SH-SY5Y (cell line): ENCODE measurements around the gene TMEM272.

Experiments used
- GATA2 ChIP-seq: IDR thresholded peaks from 2 replicates; pipeline ENCODE4 v1.6.1; 2011; ENCODE audit warnings: mild to moderate bottlenecking, low read depth, low read length
- GATA3 ChIP-seq: IDR thresholded peaks from 2 replicates; pipeline ENCODE4 v1.6.1; 2011; ENCODE audit warnings: low read depth, mild to moderate bottlenecking, low read length, moderate library complexity

Gene TMEM272

DNA sequence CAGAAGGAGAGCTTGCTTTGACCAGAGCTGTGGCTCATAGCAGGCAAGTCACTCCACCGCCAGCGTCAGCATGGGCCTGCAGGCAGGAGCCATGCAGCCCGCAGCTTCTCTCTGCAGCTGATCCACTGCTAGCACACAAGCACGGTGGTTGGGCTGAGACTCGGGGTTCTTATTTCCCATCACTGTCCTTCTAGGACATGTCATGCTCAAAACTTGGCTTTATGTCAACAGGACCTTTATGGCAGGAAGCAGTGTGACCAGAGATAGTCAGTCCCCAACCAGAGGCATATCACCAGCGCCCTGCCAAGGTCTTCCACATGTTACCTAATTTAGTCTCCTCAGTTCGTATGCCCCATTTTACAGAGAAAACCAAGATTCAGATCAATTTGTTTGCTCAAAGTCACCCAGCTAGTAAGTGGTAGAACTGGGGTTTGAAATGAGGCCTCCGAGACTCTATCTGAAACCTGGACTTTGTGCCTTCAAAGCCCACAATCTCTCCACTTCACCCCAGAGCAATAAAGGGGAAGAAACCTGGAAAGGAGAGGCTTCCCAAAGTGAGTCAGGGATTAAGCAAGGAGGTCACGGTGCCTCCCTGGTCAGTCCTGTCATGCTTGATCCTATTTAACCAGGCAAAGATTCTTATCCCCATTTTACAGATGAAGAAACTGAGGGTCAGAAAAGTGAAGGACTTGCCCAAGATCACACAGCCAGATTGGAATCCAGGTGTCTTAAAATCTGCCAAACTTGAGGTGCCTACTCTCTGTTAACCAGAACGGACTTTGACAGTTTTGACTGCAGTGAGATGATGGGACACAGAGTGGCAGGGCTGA lies 5.1 kb downstream of the TMEM272 start:
- TF ChIP-seq GATA3 (no peak), GATA2 (no peak)

DNA sequence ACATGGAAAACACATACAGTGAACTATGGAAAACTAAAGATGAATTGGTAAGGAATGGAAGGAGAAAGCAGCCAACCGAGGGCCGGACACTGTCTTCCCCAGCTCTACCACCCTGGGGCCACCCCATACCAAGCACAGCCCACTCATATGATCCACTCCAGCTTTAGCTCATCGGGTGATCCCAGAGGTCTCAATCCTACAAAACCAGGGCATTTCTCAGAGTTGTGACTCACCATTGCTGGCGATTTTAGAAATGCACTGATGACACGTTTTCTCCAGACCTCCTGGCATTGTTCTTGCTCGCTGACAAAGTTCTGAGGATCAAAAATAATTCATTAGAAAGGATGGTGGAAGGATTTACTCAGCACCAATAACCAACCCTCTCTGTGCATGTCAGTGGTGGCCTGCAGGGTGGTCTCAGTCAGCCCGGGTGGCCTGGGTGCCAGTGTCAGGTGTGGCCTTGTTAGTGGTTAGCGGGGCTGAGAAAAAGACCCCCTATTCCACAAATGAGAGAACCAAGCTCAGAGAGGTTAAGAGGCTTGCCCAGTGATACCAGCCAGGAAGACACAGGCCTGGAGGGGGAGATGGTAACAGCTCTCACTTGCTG lies 6.6 kb downstream of the TMEM272 start:
- TF ChIP-seq GATA3 (no peak), GATA2 (no peak)

DNA sequence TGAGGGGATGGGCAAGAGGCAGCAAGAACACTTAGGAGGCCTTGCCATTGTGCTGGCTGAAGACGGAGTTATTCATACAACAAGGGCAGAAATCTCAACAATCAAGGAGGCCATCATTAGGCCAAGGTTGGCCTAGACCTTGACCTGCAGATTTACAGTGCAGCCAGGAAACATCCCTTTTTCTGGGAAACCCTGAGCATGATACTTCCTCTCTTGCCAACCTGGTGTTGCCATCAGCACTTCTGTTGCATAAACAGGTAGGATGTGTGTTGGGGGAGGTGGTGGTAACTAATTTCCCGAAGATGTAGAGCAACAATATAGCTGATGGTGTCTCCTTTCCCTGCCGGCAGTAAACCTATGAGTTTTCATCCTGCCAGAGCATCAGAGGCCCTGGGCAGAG lies 8.0 kb downstream of the TMEM272 start:
- no peak for TF ChIP-seq GATA2

DNA sequence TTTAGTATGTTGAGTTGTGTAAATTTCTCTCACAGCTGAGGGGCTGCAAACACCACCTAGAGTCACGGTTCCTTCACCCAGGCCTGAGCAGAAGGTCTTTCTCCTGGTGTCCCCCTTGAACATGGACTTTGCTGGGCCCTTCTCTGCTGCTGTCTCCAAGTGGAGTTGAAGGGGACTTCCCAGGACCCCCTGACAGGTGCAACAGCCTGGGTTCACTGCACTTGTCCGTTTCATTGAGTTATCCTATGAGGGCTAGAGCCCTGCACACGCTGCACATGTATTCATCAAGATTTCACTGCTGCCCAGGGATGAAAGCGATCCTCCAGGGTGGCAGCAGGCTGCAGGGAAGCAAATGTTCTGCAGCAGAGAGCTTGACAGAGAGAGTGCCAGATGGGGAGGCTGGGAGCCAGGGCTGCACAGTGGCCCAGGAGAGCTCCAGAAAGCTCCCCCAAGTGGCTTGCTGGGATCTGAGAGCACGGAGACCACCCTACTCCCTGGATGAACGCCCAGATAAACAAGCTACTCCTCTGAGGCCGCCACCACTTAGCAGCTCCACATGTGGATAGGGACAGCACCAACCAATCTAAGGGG lies 10.3 kb downstream of the TMEM272 start:
- TF ChIP-seq GATA2: no peak
- no peak for TF ChIP-seq GATA3

DNA sequence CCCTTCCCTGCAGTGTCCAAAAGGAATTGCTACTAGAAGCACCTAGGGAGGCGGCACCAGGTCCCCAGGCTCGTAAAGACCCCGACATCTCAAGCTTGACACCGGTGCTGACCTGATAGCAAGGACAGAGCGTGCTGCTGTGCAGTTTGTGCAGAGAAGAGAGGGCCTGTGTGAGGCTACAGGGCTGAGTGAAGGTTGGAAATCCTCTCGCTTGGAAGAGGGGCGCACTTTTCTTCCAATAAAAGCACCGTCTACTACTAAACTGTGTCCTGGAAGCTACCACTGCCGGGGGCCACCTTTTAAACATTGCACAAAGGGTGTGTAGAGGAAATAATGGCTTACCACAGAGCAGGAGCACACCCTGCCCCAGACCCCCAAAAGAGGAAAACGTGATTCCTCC lies 11.0 kb downstream of the TMEM272 start:
- no peak for TF ChIP-seq GATA3
- TF ChIP-seq GATA2: no peak

DNA sequence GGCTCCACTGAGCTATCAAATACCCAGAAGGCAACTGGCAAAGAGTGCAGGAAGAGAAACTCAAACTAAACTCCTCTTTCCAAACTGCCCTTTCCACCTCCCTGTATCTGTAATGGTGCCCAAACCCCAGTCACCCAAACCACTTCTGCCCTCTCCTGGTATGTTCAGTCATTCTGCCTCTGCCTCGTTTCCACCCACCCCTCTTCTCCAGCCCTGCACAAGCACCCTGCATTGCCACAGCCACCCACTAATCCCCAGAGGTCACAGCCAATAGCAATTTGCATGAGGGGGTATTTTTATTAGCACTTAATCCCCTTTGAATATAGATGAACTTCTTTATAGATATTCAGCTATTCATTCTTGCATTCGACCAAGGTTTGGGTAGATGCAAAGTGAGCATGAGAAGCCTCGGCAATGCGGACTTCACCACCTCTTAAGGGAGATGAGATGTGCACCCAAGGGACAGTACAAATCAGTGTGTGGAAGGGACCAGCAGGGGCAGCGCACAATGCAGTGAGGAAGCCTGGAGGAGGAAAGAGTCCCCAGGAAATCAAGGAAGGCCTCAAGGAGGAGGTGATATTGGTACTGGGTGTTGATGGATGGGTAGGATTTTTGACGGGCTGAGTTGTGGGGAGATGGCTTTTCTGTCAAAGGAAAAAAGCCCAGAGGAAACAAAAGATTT lies 12.4 kb downstream of the TMEM272 start:
- TF ChIP-seq GATA2: no peak
- no peak for TF ChIP-seq GATA3

DNA sequence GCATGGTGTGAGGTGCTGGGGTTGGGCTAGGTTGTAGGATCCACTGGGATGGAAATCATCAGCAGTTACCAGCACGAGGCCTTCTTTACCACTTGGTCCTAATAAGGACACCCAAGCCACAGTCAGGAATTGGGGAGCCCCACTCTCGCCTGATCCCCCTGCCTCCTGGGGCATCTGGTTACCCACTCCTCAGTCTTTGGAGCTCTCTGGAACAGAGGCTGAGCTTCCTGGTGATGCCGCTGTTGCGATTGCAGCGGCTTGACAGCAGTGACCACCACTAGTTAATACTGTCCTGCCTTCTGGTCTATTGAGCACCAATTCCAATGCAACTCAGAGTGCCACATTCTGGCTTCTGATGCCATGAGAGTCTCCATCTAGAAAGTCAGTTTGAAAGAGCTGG lies 13.5 kb downstream of the TMEM272 start:
- TF ChIP-seq GATA2: no peak
- no peak for TF ChIP-seq GATA3

DNA sequence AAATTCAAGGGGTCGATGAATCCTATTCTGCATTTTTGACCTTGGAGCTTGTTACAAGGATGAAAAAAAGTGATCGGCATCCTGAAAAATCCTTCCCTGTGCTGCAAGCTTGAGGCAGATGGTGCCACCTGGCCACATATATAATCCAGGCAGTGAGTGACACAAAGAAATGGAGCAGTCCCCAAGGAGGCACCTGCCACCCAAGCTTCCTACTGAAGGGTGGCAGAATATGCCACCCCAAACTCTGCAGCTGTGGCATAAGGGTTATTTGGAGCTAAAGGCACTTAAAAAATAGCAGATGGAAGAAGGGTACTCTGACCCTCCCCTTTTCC lies 15.4 kb downstream of the TMEM272 start:
- TF ChIP-seq GATA2 (no peak), GATA3 (no peak)

DNA sequence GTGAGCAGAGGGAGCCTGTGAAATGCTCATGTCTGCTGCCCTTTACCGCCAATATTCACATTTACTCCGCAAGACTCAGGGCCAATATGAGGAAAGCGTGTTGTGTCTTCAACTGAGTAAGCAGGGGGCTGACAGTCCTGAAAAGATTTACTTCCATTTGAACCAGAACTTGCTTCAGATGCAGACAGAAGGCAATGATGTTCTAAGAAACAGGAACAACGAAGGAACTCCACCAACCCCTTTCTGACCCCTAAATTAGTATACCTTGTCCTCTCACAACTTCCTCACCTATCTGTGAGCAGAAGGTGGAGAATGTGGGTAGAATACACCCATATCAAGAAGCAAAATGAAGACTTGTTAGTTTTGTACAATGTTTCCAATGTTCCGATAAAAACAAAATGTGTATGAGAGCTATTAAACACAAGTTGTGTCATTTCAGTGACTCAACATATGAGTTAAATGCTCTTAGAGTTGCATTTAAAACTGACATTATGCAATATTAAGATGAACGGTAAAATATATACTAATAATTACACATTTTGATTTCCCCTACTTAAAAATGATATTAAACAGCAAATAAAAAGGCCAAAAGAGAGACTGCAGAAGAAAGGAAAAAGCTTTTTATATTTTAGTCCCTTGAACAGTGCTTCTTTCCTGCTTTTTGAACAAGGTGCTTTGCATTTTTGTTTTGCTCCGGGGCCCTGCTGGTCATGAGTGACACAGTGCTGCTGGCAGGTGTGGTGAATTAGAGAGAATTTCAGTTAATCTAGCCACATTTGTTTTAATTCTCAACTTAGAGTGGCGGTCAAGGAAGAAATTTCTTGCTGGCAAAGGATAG lies 16.0 kb downstream of the TMEM272 start:
- TF ChIP-seq GATA3 (no peak), GATA2 (no peak)

DNA sequence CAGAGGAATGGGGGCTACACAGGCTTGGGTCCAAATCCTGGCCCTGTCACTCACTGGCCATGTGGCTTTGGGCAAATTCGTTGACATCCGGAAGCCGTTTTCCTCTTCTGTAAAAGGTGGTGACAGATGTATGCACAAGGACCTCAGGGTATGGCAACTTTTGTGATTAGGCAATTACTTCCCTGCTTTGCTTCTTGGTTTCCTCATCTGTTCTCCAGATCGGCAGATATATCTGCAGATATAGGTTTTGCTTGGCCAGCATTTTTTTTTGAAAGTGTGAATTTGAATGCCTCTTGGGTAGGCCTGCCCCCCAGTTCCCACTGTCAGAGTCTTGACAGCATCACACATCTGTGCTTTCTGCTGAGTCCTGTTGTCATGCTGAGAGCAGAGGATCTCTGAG lies 17.7 kb downstream of the TMEM272 start:
- no peak for TF ChIP-seq GATA2
- TF ChIP-seq GATA3: no peak

DNA sequence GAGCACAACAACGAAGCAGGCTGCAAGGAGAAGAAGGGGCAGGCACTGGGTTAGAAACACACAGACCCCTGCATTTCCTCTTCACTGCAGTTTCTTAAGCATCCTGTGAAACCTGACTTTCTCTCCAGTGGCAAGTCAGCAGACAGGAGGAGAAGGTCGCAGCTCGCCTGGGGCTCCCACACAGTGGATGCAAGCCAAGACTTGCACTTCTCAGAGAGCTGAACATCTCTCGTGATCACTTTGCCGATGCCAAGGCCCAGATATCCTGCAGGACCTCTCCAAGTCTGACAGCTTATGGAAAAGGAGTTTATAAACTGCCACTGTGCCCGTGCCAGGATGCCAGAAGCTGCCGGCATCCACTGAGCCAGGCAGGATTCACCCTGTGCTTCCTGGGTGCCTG lies 18.4 kb downstream of the TMEM272 start:
- no peak for TF ChIP-seq GATA3
- TF ChIP-seq GATA2: no peak

DNA sequence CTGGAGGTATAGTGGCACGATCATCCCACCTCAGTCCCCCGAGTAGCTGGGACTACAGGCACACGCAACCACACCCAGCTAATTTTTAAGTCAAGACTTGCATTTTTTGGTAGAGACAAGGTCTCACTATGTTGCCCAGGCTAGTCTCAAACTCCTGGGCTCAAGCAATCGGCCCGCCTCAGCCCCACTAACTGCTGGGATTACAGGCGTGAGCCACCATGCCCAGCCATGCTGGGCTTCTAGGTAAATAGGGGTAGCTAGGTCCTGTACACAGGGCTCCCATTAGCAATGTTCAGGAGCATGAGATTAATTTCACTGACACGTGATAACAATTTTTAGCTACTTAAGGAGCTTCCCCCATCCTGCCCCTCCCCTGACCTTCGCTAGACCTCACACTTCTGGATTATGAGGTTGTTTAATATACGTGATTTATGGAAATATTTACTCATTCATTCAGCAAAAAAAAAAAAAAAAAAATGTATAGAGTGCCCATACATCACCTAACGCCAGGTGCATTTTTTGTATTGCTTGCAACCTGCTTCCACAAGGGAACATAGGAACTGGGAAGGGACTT lies 19.2 kb downstream of the TMEM272 start:
- TF ChIP-seq GATA2 (no peak), GATA3 (no peak)

DNA sequence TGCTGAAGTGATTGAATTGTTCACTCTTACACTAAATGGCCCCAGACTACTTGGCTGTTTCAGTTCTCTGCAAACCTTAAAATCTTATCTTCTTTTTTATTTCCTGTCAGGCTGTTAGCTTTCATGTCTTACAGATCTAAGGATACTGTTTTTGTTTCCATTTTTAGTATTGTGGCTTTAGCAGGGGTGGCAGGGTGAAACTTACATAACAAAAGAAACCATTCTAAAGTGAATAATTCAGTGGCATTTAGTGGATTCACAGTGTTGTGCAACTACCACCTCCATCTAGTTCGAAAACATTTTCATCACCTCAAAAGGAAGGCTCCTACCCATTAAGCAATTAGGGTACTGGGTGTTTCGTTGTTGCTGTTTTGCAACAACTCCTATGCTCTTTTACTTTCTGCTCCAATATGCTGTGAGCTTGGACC lies 19.8 kb downstream of the TMEM272 start:
- TF ChIP-seq GATA3 (no peak), GATA2 (no peak)

DNA sequence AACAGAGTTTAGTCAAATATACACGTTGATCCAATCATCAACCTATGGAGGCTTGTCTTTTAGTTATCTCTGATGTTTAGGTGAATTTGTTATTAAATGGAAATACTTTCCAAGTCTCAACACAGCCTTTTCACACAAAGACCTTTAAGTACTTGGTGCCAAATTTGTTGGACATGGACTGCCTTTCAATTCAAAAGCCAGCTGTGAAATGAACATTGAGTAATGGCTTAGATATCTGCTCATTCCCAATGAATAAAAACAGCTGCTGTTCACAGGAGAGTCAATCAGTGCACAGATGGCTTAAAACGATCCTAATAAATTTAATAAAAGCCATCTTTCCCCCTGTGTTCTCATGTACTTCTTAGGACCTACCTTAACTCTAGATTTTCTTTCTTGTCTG lies 21.1 kb downstream of the TMEM272 start:
- no peak for TF ChIP-seq GATA3
- TF ChIP-seq GATA2: no peak
